GM21367 (cell line): Measurements from ENCODE around the gene GUK1.

ENCODE experiments used
- ATAC-seq: cut with Tn5 transposase; IDR thresholded peaks from one replicate; pipeline ENCODE4 v1.9.1; 2021; ENCODE audit not compliant: unreplicated experiment

GUK1 gene

DNA sequence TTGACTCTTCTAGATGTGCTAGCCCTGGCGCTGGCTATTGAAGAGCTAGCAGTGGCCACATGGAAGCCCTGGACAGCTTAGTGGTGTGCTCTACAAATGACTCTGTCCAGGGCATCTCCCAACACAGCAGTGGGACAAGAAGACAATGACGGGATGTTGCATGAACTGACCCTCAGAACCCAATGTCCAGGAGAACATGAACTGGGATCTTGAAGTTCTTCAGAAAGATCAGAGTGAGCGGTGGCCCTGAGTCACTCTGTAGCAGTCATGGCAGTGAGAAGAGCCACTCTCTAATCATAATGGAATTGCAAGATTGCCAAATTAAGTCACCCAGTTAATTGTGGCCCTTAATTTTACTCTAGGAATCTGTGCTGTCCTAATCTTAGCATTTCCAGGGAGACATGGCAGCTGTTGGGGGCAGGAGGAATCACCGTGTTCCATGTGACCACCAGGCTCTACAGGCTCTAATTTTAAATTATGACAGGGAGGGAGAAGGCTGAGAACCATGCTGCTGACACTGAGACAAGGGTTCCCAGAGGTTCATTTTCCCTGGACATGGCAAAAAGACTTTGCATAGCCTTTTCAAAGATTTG is 57.6 kb downstream of the GUK1 start:
- no peak for ATAC-seq
